Activated T-helper 2 cell treated with anti-CD3 and anti-CD28 coated beads, Interferon-gamma antibody, Interleukin-2, Interleukin-4, amounts not matched to agents 10 μg/mL and 5 μg/mL and 100 μg/mL, durations not matched to agents 14 hours and 24 hours and 36 hours (primary cell): Measurements from ENCODE around the gene C13orf46. TPM values are rescaled to one million over a fixed set of nuclear protein-coding genes. Genes with fewer than 3 reads are reported as not detected.

Experiments
- DNase-seq: peaks from one replicate; pipeline ENCODE4 v3.0.0; 2021; ENCODE audit warnings: low spot score
- H3K27ac Mint-ChIP-seq: one replicate; pipeline ENCODE4 v1.8.0; 2021; ENCODE audit warnings: mixed read lengths
- H3K27me3 Mint-ChIP-seq: one replicate; pipeline ENCODE4 v1.8.0; 2021; ENCODE audit warnings: low read depth, mixed read lengths
- H3K36me3 Mint-ChIP-seq: one replicate; pipeline ENCODE4 v1.8.0; 2021; ENCODE audit warnings: low read depth, mixed read lengths
- H3K4me1 Mint-ChIP-seq: one replicate; pipeline ENCODE4 v1.8.0; 2021; ENCODE audit warnings: low read depth, mixed read lengths
- H3K4me3 Mint-ChIP-seq: one replicate; pipeline ENCODE4 v1.8.0; 2021; ENCODE audit warnings: low read depth, mild to moderate bottlenecking, moderate library complexity, mixed read lengths
- H3K9me3 Mint-ChIP-seq: one replicate; pipeline ENCODE4 v1.8.0; 2021; ENCODE audit warnings: mixed read lengths
- intact Hi-C: fragments of 100-400 bp; cut with micrococcal nuclease; formaldehyde crosslinking; loops from one replicate; pipeline ENCODE4 v1.15.1; 2023
- total RNA-seq: library from RNA; stranded (reverse); gene quantifications from 2 replicates; pipeline ENCODE4 v1.2.3, GENCODE V29; 2022

The C13orf46 gene
- total RNA-seq, 1 donor from 2014 or later: 0.27 TPM

DNA sequence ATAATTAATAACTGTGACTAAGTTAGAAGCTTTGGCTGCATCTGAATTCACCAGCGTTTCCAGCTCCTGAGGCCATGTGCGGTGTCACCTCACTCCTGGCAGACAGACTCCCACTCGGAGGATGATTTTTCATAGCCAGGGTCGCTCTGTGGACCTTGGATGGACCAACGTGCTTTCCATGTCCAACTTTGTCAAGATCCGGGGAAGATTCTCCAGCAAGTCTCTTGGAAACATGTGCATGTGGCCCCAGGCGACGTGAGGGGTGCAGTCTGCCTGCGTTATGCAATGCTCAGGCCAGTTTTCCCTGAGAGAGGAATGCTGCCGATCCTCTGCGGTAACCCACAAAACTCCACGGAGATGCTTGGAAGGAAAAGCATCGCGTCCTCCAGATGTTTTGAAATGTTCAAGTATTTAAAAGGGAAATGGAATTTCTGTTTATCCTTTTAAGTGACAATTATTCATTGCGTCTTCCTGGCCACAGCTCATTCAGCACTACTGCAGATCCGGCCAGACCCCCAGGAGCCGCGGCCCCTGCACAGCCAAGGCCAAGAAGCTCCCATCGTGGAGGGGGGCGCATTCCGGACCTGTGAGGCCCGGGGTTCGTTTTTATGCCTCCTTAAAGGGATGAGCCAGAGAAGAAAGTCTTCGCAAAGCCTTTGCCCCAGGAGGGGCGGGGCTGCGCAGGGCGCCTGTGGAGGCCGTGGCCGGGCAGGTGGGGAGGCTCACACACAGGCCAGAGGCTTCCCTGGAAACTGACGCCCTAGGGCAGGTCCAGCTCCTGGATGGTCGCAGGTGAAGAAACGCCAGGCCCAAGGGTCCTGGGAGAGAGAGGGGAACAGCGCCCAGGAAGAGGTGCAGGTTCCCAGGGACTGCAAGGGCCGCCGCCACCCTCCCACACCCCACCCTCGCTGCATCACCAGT, 46.0 kb downstream of the C13orf46 start:
- Mint-ChIP-seq H3K36me3 (no peaks in the 10 kb centered on the region), H3K27ac (no peak overlapping the region), H3K27me3 (peaks cover 17% of the 10 kb centered on the region), H3K4me1 (peaks cover 11% of the 10 kb centered on the region), H3K4me3 (no peak overlapping the region), H3K9me3 (no peaks in the 10 kb centered on the region)
- intact Hi-C loops: no loop called here
- DNase-seq: no peak

- Mint-ChIP-seq H3K27me3 (peaks cover 14% of the 10 kb centered on the region), H3K4me1 (peaks cover 11% of the 10 kb centered on the region), H3K4me3 (no peak overlapping the region), H3K27ac (no peak overlapping the region), H3K9me3 (peaks cover 4% of the 10 kb centered on the region), H3K36me3 (no peaks in the 10 kb centered on the region)
- intact Hi-C loops: no loop called here
- no peak for DNase-seq
Observed at GRCh38 chr13:113926951-113927660, 46.8 kb downstream of the C13orf46 start.

- H3K27me3 Mint-ChIP-seq: peaks cover 11% of the 10 kb centered on the region
Observed at GRCh38 chr13:113926301-113926761, 47.5 kb downstream of the C13orf46 start.

DNA sequence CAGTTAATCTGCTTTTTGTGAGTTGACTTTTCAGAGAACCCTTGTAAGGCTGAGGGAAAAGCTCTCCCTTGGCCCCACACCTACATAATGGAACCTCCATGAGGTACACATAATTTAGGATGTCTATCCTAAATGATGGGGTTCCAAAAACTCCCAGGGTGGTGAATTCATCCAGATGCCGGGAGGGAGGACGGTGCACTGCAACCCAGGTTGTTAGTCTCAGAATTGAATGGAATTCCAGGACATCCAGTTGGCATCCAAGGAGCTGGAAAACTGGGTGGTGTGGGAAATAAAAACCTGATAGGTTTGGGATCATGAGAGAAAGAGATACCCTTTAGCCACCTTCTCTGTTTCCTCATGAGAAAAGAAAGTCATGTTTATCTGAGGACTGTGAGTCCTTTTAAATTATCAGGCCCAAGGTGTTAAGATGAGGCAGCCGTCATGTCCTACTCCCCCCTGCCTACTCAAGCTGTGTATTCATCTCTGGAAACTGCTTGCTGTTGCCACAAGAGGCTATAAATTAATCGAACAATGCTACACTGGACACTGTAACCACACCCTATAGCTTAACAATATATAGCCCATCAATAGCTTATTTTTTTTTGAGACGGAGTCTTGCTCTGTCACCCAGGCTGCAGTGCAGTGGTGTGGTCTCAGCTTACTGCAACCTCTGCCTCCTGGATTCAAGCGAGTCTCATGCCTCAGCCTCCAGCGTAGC, 49.5 kb downstream of the C13orf46 start:
- Mint-ChIP-seq H3K4me3 (no peak overlapping the region), H3K9me3 (peaks cover 15% of the 10 kb centered on the region), H3K4me1 (no peaks in the 10 kb centered on the region), H3K36me3 (no peaks in the 10 kb centered on the region), H3K27ac (no peak overlapping the region), H3K27me3 (peaks cover 11% of the 10 kb centered on the region)
- intact Hi-C loops: no loop called here
- no peak for DNase-seq

More at GRCh38 chr13:113926301-113926761, 47.5 kb downstream of the C13orf46 start:
- intact Hi-C loops: no loop called here
- H3K4me1 Mint-ChIP-seq: peaks cover 5% of the 10 kb centered on the region
- no peaks in the 10 kb centered on the region for H3K36me3 Mint-ChIP-seq
- H3K4me3 Mint-ChIP-seq: no peak overlapping the region
- no peak overlapping the region for H3K27ac Mint-ChIP-seq
- H3K9me3 Mint-ChIP-seq: peaks cover 12% of the 10 kb centered on the region
- DNase-seq: no peak

DNA sequence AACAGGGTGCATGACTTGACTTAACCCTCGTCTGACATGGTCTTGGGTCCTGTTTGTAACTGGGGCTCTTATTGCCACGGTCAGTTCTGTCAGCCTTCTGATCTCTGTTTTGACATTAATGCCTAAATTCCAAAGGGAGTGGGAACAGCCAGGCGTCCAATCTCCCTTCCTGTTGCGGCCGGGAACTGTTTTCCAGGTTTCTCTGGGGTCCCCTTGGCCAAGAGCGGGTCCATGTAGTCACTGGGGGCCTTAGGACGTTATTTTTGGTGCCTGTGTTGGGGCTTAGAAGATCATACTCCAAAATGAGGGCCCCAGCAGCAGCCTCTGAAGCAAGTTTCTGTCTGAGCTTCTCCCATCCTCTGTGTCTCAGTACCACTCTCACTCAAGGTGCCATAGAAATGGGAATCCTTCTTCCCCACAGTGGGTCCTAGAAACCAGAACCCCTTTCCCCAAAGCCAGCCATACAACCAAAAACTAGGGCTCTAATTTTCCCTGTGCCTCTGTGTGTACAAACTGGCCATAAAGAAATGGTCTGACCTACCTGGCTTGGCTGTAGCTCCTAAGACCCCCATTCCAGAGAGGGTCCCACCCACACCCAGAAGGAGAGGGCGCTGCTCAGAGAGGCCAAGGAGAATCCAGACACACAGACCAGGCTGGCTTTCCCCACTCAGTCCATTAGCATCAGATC, 50.4 kb downstream of the C13orf46 start:
- Mint-ChIP-seq H3K4me3 (no peak overlapping the region), H3K27ac (no peak overlapping the region), H3K9me3 (peaks cover 15% of the 10 kb centered on the region), H3K27me3 (peaks cover 9% of the 10 kb centered on the region), H3K4me1 (no peaks in the 10 kb centered on the region), H3K36me3 (no peaks in the 10 kb centered on the region)
- DNase-seq: no peak
- intact Hi-C loops: no loop called here

GRCh38 chr13:113922412-113923118, 51.3 kb downstream of the C13orf46 start:
- Mint-ChIP-seq H3K4me1 (no peaks in the 10 kb centered on the region), H3K9me3 (peaks cover 15% of the 10 kb centered on the region), H3K27me3 (peaks cover 9% of the 10 kb centered on the region), H3K4me3 (no peak overlapping the region), H3K36me3 (no peaks in the 10 kb centered on the region), H3K27ac (no peak overlapping the region)
- intact Hi-C loops: no loop called here
- DNase-seq: no peak

DNA sequence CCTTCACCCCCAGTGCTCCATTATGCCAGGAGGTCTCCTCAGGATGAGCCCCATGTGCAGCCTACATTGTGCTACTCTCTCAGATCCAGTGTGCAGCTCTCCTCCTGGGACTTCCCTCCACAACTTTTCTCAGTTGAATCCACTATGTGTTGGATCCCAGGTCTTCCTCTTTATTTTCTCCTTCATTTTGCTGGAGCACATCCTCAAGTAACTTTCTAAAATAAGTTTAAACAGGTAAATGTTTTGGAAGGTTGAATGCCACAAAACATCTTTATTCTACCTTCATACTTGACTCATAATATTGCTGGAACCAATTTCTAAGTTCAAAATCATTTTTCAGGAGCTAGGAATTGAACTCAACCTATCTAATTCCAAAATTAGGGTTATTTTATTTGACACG, 52.1 kb downstream of the C13orf46 start:
- H3K9me3 Mint-ChIP-seq: peaks cover 15% of the 10 kb centered on the region
- no peak overlapping the region for H3K4me3 Mint-ChIP-seq
- H3K27ac Mint-ChIP-seq: no peak overlapping the region
- H3K36me3 Mint-ChIP-seq: no peaks in the 10 kb centered on the region
- no peaks in the 10 kb centered on the region for H3K4me1 Mint-ChIP-seq
- intact Hi-C loops: no loop called here
- H3K27me3 Mint-ChIP-seq: peaks cover 8% of the 10 kb centered on the region
- no peak for DNase-seq

- no peak overlapping the region for H3K27ac Mint-ChIP-seq
- no peaks in the 10 kb centered on the region for H3K4me1 Mint-ChIP-seq
- no peaks in the 10 kb centered on the region for H3K36me3 Mint-ChIP-seq
- DNase-seq: no peak
- H3K9me3 Mint-ChIP-seq: peaks cover 15% of the 10 kb centered on the region
- peaks cover 6% of the 10 kb centered on the region for H3K27me3 Mint-ChIP-seq
- no peak overlapping the region for H3K4me3 Mint-ChIP-seq
- intact Hi-C loops: no loop called here
Observed at GRCh38 chr13:113920606-113921286, 53.1 kb downstream of the C13orf46 start.

DNA sequence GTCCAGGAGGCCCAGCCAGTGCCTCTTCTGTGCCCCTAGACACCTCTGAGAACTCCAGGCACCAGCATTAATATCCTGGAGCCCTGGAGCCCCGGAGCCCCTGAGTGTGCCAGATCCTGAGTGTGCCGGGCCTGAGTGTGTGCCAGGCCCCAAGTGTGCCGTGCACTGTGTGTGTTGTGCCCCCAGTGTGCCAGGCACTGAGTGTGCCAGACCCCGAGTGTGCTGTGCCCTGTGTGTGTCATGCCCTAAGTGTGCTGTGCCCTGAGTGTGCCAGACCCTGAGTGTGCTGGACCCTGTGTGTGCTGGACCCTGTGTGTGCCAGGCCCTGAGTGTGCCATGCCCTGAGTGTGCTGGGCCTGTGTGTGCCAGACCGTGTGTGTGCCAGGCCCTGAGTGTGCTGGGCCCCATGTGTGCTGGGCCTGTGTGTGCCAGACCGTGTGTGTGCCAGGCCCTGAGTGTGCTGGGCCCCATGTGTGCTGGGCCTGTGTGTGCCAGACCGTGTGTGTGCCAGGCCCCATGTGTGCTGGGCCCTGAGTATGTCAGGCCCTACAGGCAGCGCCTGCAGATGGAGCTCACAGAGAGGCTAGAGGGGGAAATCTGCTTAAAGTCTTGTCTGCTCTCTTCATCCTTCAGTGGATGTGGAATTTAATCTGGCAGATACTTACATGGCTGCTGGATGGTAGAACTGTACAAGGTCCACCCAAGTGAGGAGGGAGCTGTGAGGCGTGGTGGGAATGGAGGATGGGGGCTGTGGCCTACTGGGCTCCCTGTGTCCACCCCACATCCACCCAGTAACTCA, 53.9 kb downstream of the C13orf46 start:
- H3K9me3 Mint-ChIP-seq: peaks cover 15% of the 10 kb centered on the region
- H3K27me3 Mint-ChIP-seq: peaks cover 6% of the 10 kb centered on the region
- H3K4me3 Mint-ChIP-seq: no peak overlapping the region
- H3K27ac Mint-ChIP-seq: no peak overlapping the region
- intact Hi-C loops: no loop called here
- no peaks in the 10 kb centered on the region for H3K36me3 Mint-ChIP-seq
- no peaks in the 10 kb centered on the region for H3K4me1 Mint-ChIP-seq
- no peak for DNase-seq

GRCh38 chr13:113918981-113919701, 54.7 kb downstream of the C13orf46 start:
- no peak overlapping the region for H3K27ac Mint-ChIP-seq
- DNase-seq: no peak
- H3K4me1 Mint-ChIP-seq: no peaks in the 10 kb centered on the region
- H3K4me3 Mint-ChIP-seq: no peak overlapping the region
- H3K27me3 Mint-ChIP-seq: peaks cover 8% of the 10 kb centered on the region
- intact Hi-C loops: no loop called here
- H3K9me3 Mint-ChIP-seq: peaks cover 15% of the 10 kb centered on the region
- no peaks in the 10 kb centered on the region for H3K36me3 Mint-ChIP-seq
